Uterus (tissue), 4 donors: ENCODE measurements around the gene GPR78. TPM values are rescaled to one million over a fixed set of nuclear protein-coding genes. Genes with fewer than 3 reads are reported as not detected.

Source experiments
- DNase-seq, 2 donors: peaks; one replicate each; pipeline ENCODE4 v3.0.0-alpha.2; 2019 to 2020
- H3K27ac ChIP-seq, 2 donors: fragments of 200-600 bp; sonication (generic); 1 replicate in 1 of 2; 2 replicates in 1 of 2; pipeline ENCODE4 v1.5.1; 2016 to 2018
- H3K27me3 ChIP-seq, 2 donors: fragments of 200-600 bp; sonication (generic); one replicate each; pipeline ENCODE4 v1.5.1; 2018 to 2019; ENCODE audit warnings: control low read depth in 1 of 2
- H3K36me3 ChIP-seq, 2 donors: fragments of 200-600 bp; sonication (generic); one replicate each; pipeline ENCODE4 v1.5.1; 2019; ENCODE audit warnings: control low read depth in 1 of 2
- H3K4me1 ChIP-seq, 2 donors: fragments of 200-600 bp; sonication (generic); one replicate each; pipeline ENCODE4 v1.5.1; 2018 to 2019; ENCODE audit warnings: control low read depth in 1 of 2
- H3K4me3 ChIP-seq, 2 donors: fragments of 200-600 bp; sonication (generic); 1 replicate in 1 of 2; 2 replicates in 1 of 2; pipeline ENCODE4 v1.5.1; 2018 to 2019; ENCODE audit warnings: mild to moderate bottlenecking in 1 of 2
- H3K9me3 ChIP-seq, 2 donors: fragments of 200-600 bp; sonication (generic); one replicate each; pipeline ENCODE4 v1.5.1; 2019; ENCODE audit warnings: control low read depth in 1 of 2
- CTCF ChIP-seq, 4 experiments: fragments of 200-600 bp in 2 of 4; fragments of 450-650 bp in 2 of 4; sonication (generic) in 2 of 4; IDR thresholded peaks; one replicate each; pipeline ENCODE4 v1.5.1; 2016 to 2019; ENCODE audit warnings: antibody characterized with exemption in 4 of 4, mild to moderate bottlenecking in 2 of 4, moderate library complexity in 1 of 4
- POLR2A ChIP-seq, 2 donors: fragments of 450-650 bp; IDR thresholded peaks; one replicate each; pipeline ENCODE4 v1.6.1; 2016; ENCODE audit warnings: antibody characterized with exemption in 2 of 2, mild to moderate bottlenecking in 1 of 2, moderate library complexity in 1 of 2
- intact Hi-C: fragments of 100-400 bp; cut with DNase I; formaldehyde crosslinking; loops from one replicate; pipeline ENCODE4 v1.15.1; 2023; ENCODE audit warnings: low total_unique reads
- total RNA-seq, 4 donors: library from RNA; depleted of rRNA in 3 of 4; stranded (reverse); fragments of >200 nt in 3 of 4; gene quantifications; one replicate each; pipeline versions ENCODE4 v1.1.0 to v1.2.4, GENCODE V29; 2014 to 2023
- donor health status: DM: yes; HTN: yes; CAD: no.

GPR78 gene
- total RNA-seq, 4 donors from 2014 or later, result 0.43 to 2.1 TPM; not detected in 2

- H3K4me3 ChIP-seq, result no peak overlapping the region
- H3K9me3 ChIP-seq, result no peaks in the 10 kb centered on the region
- H3K27ac ChIP-seq, result no peak overlapping the region
- intact Hi-C loops, result no loop called here
- TF ChIP-seq POLR2A (IDR thresholded peaks at IDR 0.05), result no peak
- no peak for DNase-seq
- no peaks in the 10 kb centered on the region for H3K36me3 ChIP-seq
- H3K4me1 ChIP-seq, result no peaks in the 10 kb centered on the region
- no peaks in the 10 kb centered on the region for H3K27me3 ChIP-seq
Measured at GRCh38 chr4:8610858-8611616, 30.8 kb downstream of the GPR78 start.

- no peak overlapping the region for H3K4me3 ChIP-seq
- H3K9me3 ChIP-seq, result no peaks in the 10 kb centered on the region
- H3K4me1 ChIP-seq, result no peaks in the 10 kb centered on the region
- H3K27me3 ChIP-seq, result no peaks in the 10 kb centered on the region
- no peak for DNase-seq
- H3K27ac ChIP-seq, result no peak overlapping the region
- TF ChIP-seq POLR2A (IDR thresholded peaks at IDR 0.05) (no peak), CTCF (IDR thresholded peaks at IDR 0.05) (no peak)
- intact Hi-C loops, result no loop called here
- no peaks in the 10 kb centered on the region for H3K36me3 ChIP-seq
Measured at GRCh38 chr4:8612646-8613045, 32.5 kb downstream of the GPR78 start.

- no peaks in the 10 kb centered on the region for H3K27me3 ChIP-seq
- no peaks in the 10 kb centered on the region for H3K4me1 ChIP-seq
- H3K36me3 ChIP-seq, result no peaks in the 10 kb centered on the region
- H3K4me3 ChIP-seq, result no peak overlapping the region
- no peak overlapping the region for H3K27ac ChIP-seq
- intact Hi-C loops, result no loop called here
- H3K9me3 ChIP-seq, result no peaks in the 10 kb centered on the region
- no peak for DNase-seq
- no peak for TF ChIP-seq CTCF (IDR thresholded peaks at IDR 0.05)
- TF ChIP-seq POLR2A (IDR thresholded peaks at IDR 0.05), result no peak
Measured at GRCh38 chr4:8613421-8614364, 33.5 kb downstream of the GPR78 start.

GRCh38 chr4:8614365-8615193 is 34.4 kb downstream of the GPR78 start:
- no peaks in the 10 kb centered on the region for H3K27me3 ChIP-seq
- TF ChIP-seq CTCF (IDR thresholded peaks at IDR 0.05) (no peak), POLR2A (IDR thresholded peaks at IDR 0.05) (no peak)
- no peaks in the 10 kb centered on the region for H3K4me1 ChIP-seq

GRCh38 chr4:8615366-8615765 is 35.2 kb downstream of the GPR78 start:
- TF ChIP-seq POLR2A (IDR thresholded peaks at IDR 0.05) (no peak), CTCF (IDR thresholded peaks at IDR 0.05) (no peak)
- no peaks in the 10 kb centered on the region for H3K9me3 ChIP-seq
- no peak for DNase-seq
- H3K27ac ChIP-seq, result no peak overlapping the region
- no peak overlapping the region for H3K4me3 ChIP-seq
- H3K27me3 ChIP-seq, result no peaks in the 10 kb centered on the region
- intact Hi-C loops, result no loop called here
- no peaks in the 10 kb centered on the region for H3K4me1 ChIP-seq
- H3K36me3 ChIP-seq, result no peaks in the 10 kb centered on the region

More at GRCh38 chr4:8614365-8615193, 34.4 kb downstream of the GPR78 start:
- intact Hi-C loops, result no loop called here
- Histone ChIP-seq H3K4me3 (no peak overlapping the region), H3K9me3 (no peaks in the 10 kb centered on the region), H3K36me3 (no peaks in the 10 kb centered on the region), H3K27ac (no peak overlapping the region)
- no peak for DNase-seq
